Measurements from ENCODE around the gene NPIPB6. TPM values are rescaled to one million over a fixed set of nuclear protein-coding genes. Genes with fewer than 3 reads are reported as not detected.
"Not testable (repeated sequence)": the region's sequence is repeated elsewhere in the genome, so short reads cannot be mapped to it uniquely, and the experiment has no call there.

NPIPB6 gene
- 1 to 10 TPM in 3 of 4 donors, not detected in 1; 2.7 to 3.1 (median 3.1) TPM for total RNA-seq

GRCh38 chr16:28363408-28363807 lies at the start of gene NPIPB6:
NPIPB6 (minus strand) TSS chr16:28363508; CDS start chr16:28362822, 686 bp downstream.
- not testable (repeated sequence) for DNase-seq (ENCODE audit: low spot score); ATAC-seq (ENCODE audit: low FRiP score)

DNA sequence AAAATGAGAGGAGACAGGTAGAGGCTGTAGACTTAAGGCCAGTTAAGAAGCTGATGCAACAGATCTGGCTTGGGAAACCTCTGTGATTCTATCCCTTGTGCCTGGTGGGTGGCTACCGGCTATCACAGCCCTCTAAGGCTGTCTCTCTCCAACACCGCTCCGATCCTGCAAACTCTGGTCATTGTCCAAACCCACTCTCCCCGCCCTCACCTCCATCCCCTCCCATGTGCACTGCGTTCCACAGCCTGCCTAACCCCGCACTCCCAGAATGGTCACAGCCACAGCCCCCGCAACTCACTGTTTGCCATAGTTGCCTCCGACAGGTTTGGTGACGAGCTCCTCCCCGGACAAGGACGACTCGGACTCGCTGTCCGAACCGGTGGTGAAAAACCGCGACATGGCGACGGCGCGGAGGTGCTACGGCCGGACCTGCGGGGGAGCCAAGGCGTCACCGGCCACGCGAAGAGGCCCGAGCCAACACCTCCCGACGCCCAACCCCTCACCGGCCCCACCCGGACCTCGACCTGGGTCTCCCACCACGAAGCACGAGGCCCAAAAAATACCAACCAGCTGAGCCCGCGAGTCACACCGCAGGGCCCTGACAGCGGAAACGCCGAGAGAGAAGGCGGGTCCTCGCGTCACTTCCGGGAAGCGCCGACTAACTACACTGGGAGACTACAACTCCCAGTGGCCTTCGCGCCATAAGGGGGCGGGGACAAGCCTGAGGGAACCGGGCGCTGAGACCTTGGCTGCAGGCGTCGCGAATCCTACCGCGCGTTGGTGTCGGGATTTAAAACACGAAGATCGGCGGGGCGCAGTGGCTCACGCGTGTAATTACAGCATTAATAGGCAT lies 40.1 kb upstream of the NPIPB6 start, which contains the start of gene EIF3CL:
TSS of gene EIF3CL (minus strand) at position 622 of the 853 bp plus-strand sequence. CDS start at position 399, 223 bp downstream.
- ATAC-seq (ENCODE audit: low FRiP score) = peak; percentile 100

DNA sequence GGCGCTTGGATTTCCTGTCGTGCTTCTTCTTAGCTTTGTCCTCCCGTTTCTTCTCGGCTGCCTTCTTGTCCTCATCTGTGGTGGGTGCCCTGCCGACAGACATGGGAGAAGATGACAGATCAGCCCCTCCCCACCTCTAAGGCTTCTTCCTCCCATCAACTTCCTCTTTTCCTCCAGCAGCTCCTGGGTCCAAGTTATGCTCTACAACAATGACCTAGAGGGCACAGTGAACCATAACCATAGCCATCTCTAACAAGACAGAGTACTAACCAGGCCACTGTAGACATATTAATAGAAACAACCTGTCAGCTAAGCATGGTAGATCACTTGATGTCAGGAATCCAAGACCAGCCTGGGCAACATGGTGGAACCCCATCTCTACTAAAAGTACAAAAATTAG lies 28.7 kb upstream of the NPIPB6 start:
- not testable (repeated sequence) for DNase-seq (ENCODE audit: low spot score); ATAC-seq (ENCODE audit: low FRiP score)

More for the DNA sequence above, 40.1 kb upstream of the NPIPB6 start, which contains the start of gene EIF3CL:
- DNase-seq (ENCODE audit: low spot score) = not testable (repeated sequence)

- not testable (repeated sequence) for DNase-seq (ENCODE audit: low spot score); ATAC-seq (ENCODE audit: low FRiP score)
These were observed 19.0 kb upstream of the NPIPB6 start for GRCh38 chr16:28382177-28382867.

DNA sequence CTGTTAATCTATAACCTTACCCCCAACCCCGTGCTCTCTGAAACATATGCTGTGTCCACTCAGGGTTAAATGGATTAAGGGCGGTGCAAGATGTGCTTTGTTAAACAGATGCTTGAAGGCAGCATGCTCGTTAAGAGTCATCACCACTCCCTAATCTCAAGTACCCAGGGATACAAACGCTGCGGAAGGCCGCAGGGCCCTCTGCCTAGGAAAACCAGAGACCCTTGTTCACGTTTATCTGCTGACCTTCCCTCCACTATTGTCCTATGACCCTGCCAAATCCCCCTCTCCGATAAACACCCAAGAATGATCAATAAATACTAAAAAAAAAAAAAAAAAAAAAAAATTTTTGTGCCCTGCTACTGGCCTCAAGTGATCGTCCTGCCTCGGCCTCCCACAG lies 14.5 kb upstream of the NPIPB6 start:
- ATAC-seq (ENCODE audit: low FRiP score); DNase-seq (ENCODE audit: low spot score): not testable (repeated sequence)

- DNase-seq (ENCODE audit: low spot score); ATAC-seq (ENCODE audit: low FRiP score): not testable (repeated sequence)
These were observed 13.9 kb upstream of the NPIPB6 start for GRCh38 chr16:28377108-28377625.

- not testable (repeated sequence) for DNase-seq (ENCODE audit: low spot score); ATAC-seq (ENCODE audit: low FRiP score)
These were observed 11.8 kb upstream of the NPIPB6 start for GRCh38 chr16:28375115-28375514.

GRCh38 chr16:28374281-28374680 lies 11.0 kb upstream of the NPIPB6 start:
- not testable (repeated sequence) for DNase-seq (ENCODE audit: low spot score); ATAC-seq (ENCODE audit: low FRiP score)

- not testable (repeated sequence) for DNase-seq (ENCODE audit: low spot score); ATAC-seq (ENCODE audit: low FRiP score)
These were observed 4.6 kb upstream of the NPIPB6 start for GRCh38 chr16:28367926-28368325.

DNA sequence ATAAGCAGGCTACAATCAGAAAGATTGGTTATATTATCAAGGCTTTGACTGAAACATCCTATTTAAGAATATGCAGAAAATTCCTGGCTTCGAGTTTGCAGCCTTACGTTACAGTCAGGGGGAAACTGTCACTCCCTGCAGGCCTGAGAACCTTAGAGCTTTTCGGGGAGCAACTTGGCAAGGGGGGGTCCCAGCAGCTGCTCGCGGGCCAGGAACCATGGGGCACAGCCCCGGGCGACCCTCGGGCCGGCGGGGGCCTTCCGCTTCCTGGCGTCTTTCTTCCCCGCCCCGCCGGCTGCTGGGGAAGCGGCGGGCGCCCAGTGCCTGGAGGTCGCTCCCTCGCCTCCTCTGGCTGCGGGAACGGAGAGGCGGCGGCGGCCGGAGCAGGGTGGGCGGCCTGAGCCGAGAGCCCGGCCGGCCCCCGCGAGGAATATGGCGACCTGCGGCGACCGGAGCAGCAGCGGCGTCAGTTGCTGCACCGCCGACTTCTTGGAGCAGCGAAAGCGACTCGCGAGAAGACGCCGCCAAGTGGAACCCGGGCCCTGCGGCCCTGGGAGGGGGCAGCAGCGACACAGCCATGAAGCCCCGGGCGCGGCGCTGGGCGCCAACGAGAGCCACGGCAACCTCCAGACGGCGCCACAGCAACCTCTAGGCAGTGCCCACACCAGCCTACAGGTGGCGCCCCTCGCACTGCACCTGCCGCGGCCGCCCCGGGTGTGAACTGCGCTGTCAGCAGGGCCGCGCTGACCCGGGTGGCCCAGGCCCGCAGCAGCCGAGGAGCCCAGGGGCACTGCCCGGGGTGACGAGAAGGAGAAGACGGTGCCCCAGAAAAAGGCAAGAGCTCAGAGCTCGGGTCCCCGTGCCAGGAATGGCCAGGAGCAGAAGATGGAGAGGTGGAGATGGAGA lies 1.2 kb upstream of the NPIPB6 start:
- not testable (repeated sequence) for DNase-seq (ENCODE audit: low spot score)
- peak; percentile 98 for ATAC-seq (ENCODE audit: low FRiP score)

DNA sequence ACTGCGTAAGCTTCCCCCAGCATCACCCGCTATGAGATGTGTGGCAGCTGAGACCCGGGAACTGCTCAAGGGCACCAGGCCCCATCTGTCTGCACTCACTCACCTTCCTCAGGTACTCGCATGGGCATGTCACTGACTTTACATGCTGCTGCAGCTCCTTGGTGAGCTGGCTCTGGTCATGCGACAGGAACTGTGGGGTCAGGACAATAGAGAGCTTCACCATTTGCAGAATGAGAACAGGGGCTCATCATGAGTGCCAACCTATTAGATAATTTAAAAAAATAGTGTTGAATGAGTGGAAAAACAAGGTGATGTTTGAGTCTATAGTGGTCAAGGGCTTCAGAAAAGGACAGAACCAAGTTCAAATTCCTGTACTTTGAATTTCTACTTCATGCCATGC lies 708 bp downstream of the NPIPB6 start:
- not testable (repeated sequence) for ATAC-seq (ENCODE audit: low FRiP score); DNase-seq (ENCODE audit: low spot score)

DNA sequence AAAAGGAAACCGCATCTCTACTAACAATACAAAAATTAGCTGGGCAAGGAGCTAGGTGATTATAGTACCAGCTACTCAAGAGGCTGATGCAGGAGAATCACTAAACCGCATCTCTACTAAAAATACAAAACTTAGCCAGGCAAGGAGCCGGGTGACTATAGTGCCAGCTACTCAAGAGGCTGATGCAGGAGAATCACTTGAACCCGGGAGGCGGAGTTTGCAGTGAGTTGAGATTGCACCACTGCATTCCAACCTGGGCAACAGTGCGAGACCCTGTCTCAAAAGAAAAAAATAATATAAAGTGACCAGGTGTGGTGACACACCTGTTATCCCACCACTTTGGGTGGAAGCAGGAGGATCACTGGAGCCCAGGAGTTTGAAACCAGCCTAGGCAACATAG lies 25.1 kb downstream of the NPIPB6 start:
- not testable (repeated sequence) for DNase-seq (ENCODE audit: low spot score); ATAC-seq (ENCODE audit: low FRiP score)

- DNase-seq (ENCODE audit: low spot score); ATAC-seq (ENCODE audit: low FRiP score): not testable (repeated sequence)
These were observed 26.2 kb downstream of the NPIPB6 start for GRCh38 chr16:28336940-28337710.

- DNase-seq (ENCODE audit: low spot score); ATAC-seq (ENCODE audit: low FRiP score): not testable (repeated sequence)
These were observed 27.6 kb downstream of the NPIPB6 start for GRCh38 chr16:28335678-28336077.

DNA sequence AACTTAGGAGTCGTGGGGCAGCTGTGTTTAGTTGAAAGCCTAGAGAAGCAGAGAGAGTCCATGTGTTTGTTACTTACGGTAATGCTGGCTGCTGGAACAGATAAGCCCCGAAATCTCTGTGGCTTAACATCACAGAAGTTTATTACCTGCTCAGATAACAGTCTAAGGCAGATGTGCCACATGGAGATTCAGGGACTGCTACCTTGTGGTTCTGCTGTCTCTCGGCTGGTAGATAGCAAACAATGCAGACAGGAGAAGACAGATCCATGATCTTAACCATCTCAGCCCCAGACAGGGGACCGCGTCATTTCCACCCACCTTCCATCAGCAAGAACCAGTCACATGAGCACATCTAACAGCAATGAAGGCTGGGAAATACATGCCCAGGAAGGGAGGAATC lies 30.7 kb downstream of the NPIPB6 start:
- not testable (repeated sequence) for DNase-seq (ENCODE audit: low spot score); ATAC-seq (ENCODE audit: low FRiP score)

GRCh38 chr16:28330981-28331380 lies 32.3 kb downstream of the NPIPB6 start:
- DNase-seq (ENCODE audit: low spot score) = not testable (repeated sequence)

DNA sequence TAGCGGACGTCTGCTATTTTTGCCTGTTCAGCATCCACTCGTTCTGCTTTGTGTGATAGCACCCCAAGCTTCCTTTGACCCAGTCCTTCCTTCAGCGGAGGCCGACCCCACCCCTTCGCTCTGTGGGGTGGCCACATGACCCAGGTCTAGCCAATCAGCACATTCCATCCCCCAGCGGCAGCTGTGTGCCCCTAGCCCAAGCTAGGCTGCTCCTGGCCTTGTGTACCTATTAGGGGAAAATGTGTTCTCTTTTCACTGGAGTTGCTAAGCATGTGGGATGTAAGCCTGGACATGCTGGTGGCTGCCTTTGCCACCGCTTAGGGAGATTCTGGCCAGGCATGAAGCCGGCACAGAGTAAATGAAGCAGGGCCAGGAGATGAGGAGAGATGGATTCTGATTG lies 33.1 kb downstream of the NPIPB6 start:
- not testable (repeated sequence) for DNase-seq (ENCODE audit: low spot score); ATAC-seq (ENCODE audit: low FRiP score)

More at GRCh38 chr16:28330981-28331380, 32.3 kb downstream of the NPIPB6 start:
- not testable (repeated sequence) for ATAC-seq (ENCODE audit: low FRiP score)
